GM12892 (cell line): ENCODE data around the gene GDF2.

Experiments used
- POLR2A ChIP-seq: IDR thresholded peaks from 2 replicates; pipeline ENCODE4 v1.6.1; 2011; ENCODE audit warnings: low read depth, low read length, control low read depth
- POLR2AphosphoS5 ChIP-seq: IDR thresholded peaks from 2 replicates; pipeline ENCODE4 v1.6.1; 2011; ENCODE audit warnings: low read depth, low read length, control low read depth
- TAF1 ChIP-seq: IDR thresholded peaks from 2 replicates; pipeline ENCODE4 v1.6.1; 2011; ENCODE audit warnings: low read depth, mild to moderate bottlenecking, control low read depth, low read length, borderline replicate concordance

DNA sequence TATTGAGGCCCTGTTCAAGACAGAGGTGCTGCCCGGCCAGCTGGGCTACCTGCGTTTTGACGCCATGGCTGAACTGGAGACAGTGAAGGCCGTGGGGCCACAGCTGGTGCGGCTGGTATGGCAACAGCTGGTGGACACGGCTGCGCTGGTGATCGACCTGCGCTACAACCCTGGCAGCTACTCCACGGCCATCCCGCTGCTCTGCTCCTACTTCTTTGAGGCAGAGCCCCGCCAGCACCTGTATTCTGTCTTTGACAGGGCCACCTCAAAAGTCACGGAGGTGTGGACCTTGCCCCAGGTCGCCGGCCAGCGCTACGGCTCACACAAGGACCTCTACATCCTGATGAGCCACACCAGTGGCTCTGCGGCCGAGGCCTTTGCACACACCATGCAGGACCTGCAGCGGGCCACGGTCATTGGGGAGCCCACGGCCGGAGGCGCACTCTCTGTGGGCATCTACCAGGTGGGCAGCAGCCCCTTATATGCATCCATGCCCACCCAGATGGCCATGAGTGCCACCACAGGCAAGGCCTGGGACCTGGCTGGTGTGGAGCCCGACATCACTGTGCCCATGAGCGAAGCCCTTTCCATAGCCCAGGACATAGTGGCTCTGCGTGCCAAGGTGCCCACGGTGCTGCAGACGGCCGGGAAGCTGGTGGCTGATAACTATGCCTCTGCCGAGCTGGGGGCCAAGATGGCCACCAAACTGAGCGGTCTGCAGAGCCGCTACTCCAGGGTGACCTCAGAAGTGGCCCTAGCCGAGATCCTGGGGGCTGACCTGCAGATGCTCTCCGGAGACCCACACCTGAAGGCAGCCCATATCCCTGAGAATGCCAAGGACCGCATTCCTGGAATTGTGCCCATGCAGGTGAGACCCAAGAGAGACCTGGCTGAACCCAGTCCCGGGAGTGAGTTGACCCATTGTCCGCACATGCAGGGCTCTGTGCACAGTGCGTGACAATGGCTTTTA lies 28.7 kb downstream of the GDF2 start:
- TF ChIP-seq POLR2AphosphoS5 (no peak), POLR2A (no peak), TAF1 (no peak)
